GM12878 (cell line): Measurements from ENCODE around the gene EEF2. TPM values are rescaled to one million over a fixed set of nuclear protein-coding genes. Genes with fewer than 3 reads are reported as not detected.

Experiments
- ATAC-seq: fragments of 200-7000 bp; cut with Tn5 transposase; 3 replicates; pipeline ENCODE4 v1.9.1; 2020; ENCODE audit warnings: mild to moderate bottlenecking, moderate library complexity
- BruUV-seq: library from RNA; stranded (reverse); fragments of 400-500 nt; replicated peaks from 2 replicates; lab custom pipeline; 2021; lab: Mats Ljungman, UMichigan
- CTCF ChIA-PET: fragments of 300-600 bp; sonication (Branson Sonifier 250); formaldehyde crosslinking; extraction: SDS; loops from one replicate; lab custom pipeline; 2021; ENCODE audit warnings: inconsistent platforms; lab: Yijun Ruan, JAX
- POLR2A ChIA-PET: fragments of 350-600 bp; formaldehyde crosslinking; extraction: SDS; loops from one replicate; lab custom pipeline; 2021; ENCODE audit warnings: inconsistent platforms; lab: Charles Lee
- RAD21 ChIA-PET: fragments of 300-600 bp; sonication (Branson Sonifier 250); formaldehyde crosslinking; loops from one replicate; lab custom pipeline; 2023; ENCODE audit warnings: antibody characterized with exemption; ENCODE audit not compliant: unreplicated experiment; lab: Charles Lee
- SMC1A ChIA-PET: fragments of 300-600 bp; sonication (Branson Sonifier 250); formaldehyde crosslinking; loops from one replicate; lab custom pipeline; 2023; ENCODE audit not compliant: unreplicated experiment, uncharacterized antibody; lab: Charles Lee
- DNase-seq: peaks from one replicate; pipeline ENCODE4 v3.0.0-alpha.2; 2011; ENCODE audit warnings: low read depth, low spot score
- FAIRE-seq: peaks from 3 replicates; lab custom pipeline; 2011; peaks lifted over from hg19 to GRCh38; lab: Jason Lieb, UNC
- H2AFZ ChIP-seq: 2 replicates; pipeline ENCODE4 v1.6.0; 2011; ENCODE audit warnings: low read depth, low read length, control low read depth; ENCODE audit not compliant: control insufficient read depth
- H3K27ac ChIP-seq: 2 replicates; pipeline ENCODE4 v1.5.1; 2011; ENCODE audit warnings: control low read depth; ENCODE audit not compliant: control insufficient read depth, insufficient read depth
- H3K27me3 ChIP-seq, 2 experiments: replicated peaks in 1 of 2; 2 replicates each; pipeline versions ENCODE4 v1.6.0 to v1.6.1; 2011; ENCODE audit warnings: low read length in 1 of 2; ENCODE audit not compliant: control insufficient read depth in 2 of 2, insufficient read depth in 2 of 2
- H3K36me3 ChIP-seq, 2 experiments: 2 replicates each; pipeline ENCODE4 v1.5.1; 2011; ENCODE audit warnings: low read length in 1 of 2; ENCODE audit not compliant: control insufficient read depth in 2 of 2, insufficient read depth in 2 of 2
- H3K4me1 ChIP-seq: 2 replicates; pipeline ENCODE4 v1.6.1; 2011; ENCODE audit warnings: mild to moderate bottlenecking, low read length, moderate library complexity, mixed read lengths; ENCODE audit not compliant: control insufficient read depth, insufficient read depth
- H3K4me2 ChIP-seq: 2 replicates; pipeline ENCODE4 v1.6.0; 2011; ENCODE audit warnings: control low read depth; ENCODE audit not compliant: control insufficient read depth, insufficient read depth
- H3K4me3 ChIP-seq: fragments of 200-600 bp; sonication (generic); 2 replicates; pipeline ENCODE4 v1.5.1; 2016
- H3K79me2 ChIP-seq: 2 replicates; pipeline ENCODE4 v1.6.0; 2011; ENCODE audit warnings: low read length; ENCODE audit not compliant: control insufficient read depth, insufficient read depth
- H3K9ac ChIP-seq: 2 replicates; pipeline ENCODE4 v1.8.0; 2011; ENCODE audit warnings: low read length, control low read depth, mixed read lengths; ENCODE audit not compliant: control insufficient read depth, insufficient read depth
- H3K9me3 ChIP-seq: replicated peaks from 3 replicates; pipeline ENCODE4 v1.5.1; 2011; ENCODE audit warnings: mild to moderate bottlenecking, low read length; ENCODE audit not compliant: control insufficient read depth, insufficient read depth
- H4K20me1 ChIP-seq: 2 replicates; pipeline ENCODE4 v1.6.0; 2011; ENCODE audit not compliant: control insufficient read depth, insufficient read depth
- SMC3 ChIP-seq: IDR thresholded peaks from 2 replicates; pipeline ENCODE4 v1.6.1; 2011; ENCODE audit warnings: low read length, improper control_type of control experiment, borderline replicate concordance
- WGBS: methylation state at CpG from one replicate; pipeline ENCODE4 v1.1.6; 2016; ENCODE audit warnings: low lambda C conversion rate; ENCODE audit not compliant: insufficient replicate concordance, insufficient coverage; ENCODE audit errors: missing lambda C conversion rate; 5-methylcytosine and 5-hydroxymethylcytosine counted together
- in situ Hi-C: fragments of 300-500 bp; cut with MboI; formaldehyde crosslinking; loops from 9 replicates; pipeline ENCODE4 v1.14.3; 2018; ENCODE audit warnings: mixed read lengths
- intact Hi-C: fragments of 100-400 bp; cut with micrococcal nuclease; formaldehyde crosslinking; loops from one replicate; pipeline ENCODE4 v1.14.2; 2022; ENCODE audit not compliant: unreplicated experiment
- polyA plus RNA-seq, 11 experiments: library from polyadenylated mRNA; depleted of rRNA in 4 of 11; unstranded in 6 of 11; stranded (reverse) in 5 of 11; fragments of >200 nt; fragmentation: Nextera tagmentation in 4 of 11; fragmentation: Illumina TruSeq in 1 of 11; extraction: Ambion mirVana in 4 of 11; extraction: Trizol in 1 of 11; gene quantifications; 1 replicate in 1 of 11; 2 replicates in 10 of 11; pipeline versions ENCODE4 v1.2.1 to v1.2.3, GENCODE V29; 2011 to 2016; ENCODE audit warnings: inconsistent platforms in 2 of 11, missing spikeins in 2 of 11, low read depth in 1 of 11
- total RNA-seq, 4 experiments: library from RNA; depleted of rRNA in 3 of 4; stranded (reverse); fragments of >200 nt in 3 of 4; fragmentation: Illumina TruSeq in 1 of 4; extraction: Trizol in 1 of 4; gene quantifications; 2 replicates each; pipeline versions ENCODE4 v1.2.1 to v1.2.3, GENCODE V29; 2013 to 2021
- TF ChIP-seq, protein P1 (sequence below): fragments of 450-650 bp; IDR thresholded peaks from 2 replicates; pipeline ENCODE4 v1.6.1; 2017; ENCODE audit warnings: mild to moderate bottlenecking

EEF2 gene
- total and polyA plus RNA-seq, 10 of the 15 experiments (the other 5 are each of a cell fraction or from before 2014, with no cell fraction given) = 280 to 3,491 (median 1,305) TPM

- Histone ChIP-seq H3K4me2 (no peak overlapping the region), H3K9me3 (no peaks in the 10 kb centered on the region), H3K27me3 (no peaks in the 10 kb centered on the region), H3K79me2 (no peaks in the 10 kb centered on the region; the same call in 1 of the 2 replicates), H3K4me1 (peaks cover 17% of the 10 kb centered on the region), H4K20me1 (no peaks in the 10 kb centered on the region), H3K27ac (no peak overlapping the region), H3K36me3 (no peaks in the 10 kb centered on the region), H3K4me3 (no peak overlapping the region), H2AFZ (peak overlapping the region; percentile 37), H3K9ac (no peak overlapping the region)
- FAIRE-seq (no peak), ATAC-seq (no peak), DNase-seq (no peak)
- TF ChIP-seq, protein P1, sequence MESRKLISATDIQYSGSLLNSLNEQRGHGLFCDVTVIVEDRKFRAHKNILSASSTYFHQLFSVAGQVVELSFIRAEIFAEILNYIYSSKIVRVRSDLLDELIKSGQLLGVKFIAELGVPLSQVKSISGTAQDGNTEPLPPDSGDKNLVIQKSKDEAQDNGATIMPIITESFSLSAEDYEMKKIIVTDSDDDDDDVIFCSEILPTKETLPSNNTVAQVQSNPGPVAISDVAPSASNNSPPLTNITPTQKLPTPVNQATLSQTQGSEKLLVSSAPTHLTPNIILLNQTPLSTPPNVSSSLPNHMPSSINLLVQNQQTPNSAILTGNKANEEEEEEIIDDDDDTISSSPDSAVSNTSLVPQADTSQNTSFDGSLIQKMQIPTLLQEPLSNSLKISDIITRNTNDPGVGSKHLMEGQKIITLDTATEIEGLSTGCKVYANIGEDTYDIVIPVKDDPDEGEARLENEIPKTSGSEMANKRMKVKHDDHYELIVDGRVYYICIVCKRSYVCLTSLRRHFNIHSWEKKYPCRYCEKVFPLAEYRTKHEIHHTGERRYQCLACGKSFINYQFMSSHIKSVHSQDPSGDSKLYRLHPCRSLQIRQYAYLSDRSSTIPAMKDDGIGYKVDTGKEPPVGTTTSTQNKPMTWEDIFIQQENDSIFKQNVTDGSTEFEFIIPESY = 0 out of 2 replicates have a peak, but pooled peaks have one; percentile 1
- no peak for TF ChIP-seq SMC3
- RAD21 ChIA-PET = interaction anchor here (0.9 to 2.4 kb wide), 6 partner anchors 9 to 163 kb away, joined by 3 to 10 read pairs (median 4); partner anchors contain the start of gene CREB3L3
- BruUV-seq = no TSS peak
- SMC1A ChIA-PET = interaction anchor here (1.0 kb wide), 3 partner anchors 10 to 124 kb away, joined by 3 to 4 read pairs (median 3); no protein-coding TSS in a partner anchor
- CTCF ChIA-PET = interaction anchor here (0.6 to 4.8 kb wide), 9 partner anchors 9 to 217 kb away, joined by 4 to 66 read pairs (median 5); partner anchors contain the start of gene PIAS4
- POLR2A ChIA-PET = interaction anchor here (0.8 to 1.9 kb wide), 4 partner anchors 10 to 141 kb away, joined by 4 to 10 read pairs (median 6); partner anchors contain the start of gene PIAS4
- in situ Hi-C loops = loop anchor here (5.0 kb wide), 1 partner anchor 72 kb away; no protein-coding TSS in a partner anchor
- WGBS = 31% methylated on average over 3 of the region's 3 CpGs
- intact Hi-C loops = no loop called here
These were observed 5.5 kb upstream of the EEF2 start for GRCh38 chr19:3990815-3991117.
